Esophagus squamous epithelium (tissue), 4 donors: ENCODE results near the gene NOP16.

Experiments
- CTCF ChIP-seq, 6 experiments: fragments of 450-650 bp in 4 of 6; fragments of 200-600 bp in 2 of 6; sonication (generic) in 2 of 6; IDR thresholded peaks; one replicate each; pipeline ENCODE4 v1.5.1; 2016 to 2019; ENCODE audit warnings: antibody characterized with exemption in 6 of 6, mild to moderate bottlenecking in 4 of 6, moderate library complexity in 4 of 6
- POLR2A ChIP-seq, 4 donors: fragments of 450-650 bp; IDR thresholded peaks; one replicate each; pipeline ENCODE4 v1.6.1; 2017; ENCODE audit warnings: antibody characterized with exemption in 4 of 4, mild to moderate bottlenecking in 4 of 4, moderate library complexity in 3 of 4

DNA sequence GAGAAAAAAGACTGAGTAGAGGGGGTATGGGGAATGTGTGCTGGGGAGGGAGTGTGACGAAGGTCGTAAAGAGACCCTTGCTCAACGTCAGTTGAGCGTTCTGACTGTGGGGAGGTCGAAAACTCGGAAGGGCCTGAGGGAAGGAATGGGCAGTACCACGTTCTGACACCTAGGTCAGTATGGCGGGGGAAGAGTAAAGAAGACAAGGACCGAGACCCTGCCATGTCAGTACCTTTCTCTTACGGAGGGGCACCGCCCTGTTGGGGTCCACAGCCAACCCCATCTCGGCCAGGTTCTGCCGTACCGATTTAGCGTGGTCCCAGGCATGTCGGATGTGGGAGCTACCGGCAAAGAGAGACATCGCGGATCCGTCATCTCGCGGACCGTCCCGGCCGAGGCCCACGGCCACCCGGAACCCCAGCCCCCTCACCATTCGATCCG is 375 bp downstream of the NOP16 start:
- TF ChIP-seq CTCF (IDR thresholded peaks at IDR 0.05) = no peak
- TF ChIP-seq POLR2A (IDR thresholded peaks at IDR 0.05) = no peak
